Parathyroid adenoma (tissue), 2 donors: ENCODE results near the gene S1PR2.
A peak's percentile ranks its signal among the peaks of the same experiment; 100 is the strongest.
"Not testable (repeated sequence)": the region's sequence is repeated elsewhere in the genome, so short reads cannot be mapped to it uniquely, and the experiment has no call there.

Source experiments
- H2AFZ ChIP-seq: fragments of 300-600 bp; sonication (generic); one replicate; pipeline ENCODE4 v1.7.0; 2017; ENCODE audit warnings: antibody characterized with exemption, mild to moderate bottlenecking
- H3K27ac ChIP-seq: fragments of 300-600 bp; sonication (generic); one replicate; pipeline ENCODE4 v1.7.0; 2017
- H3K27me3 ChIP-seq: fragments of 300-600 bp; sonication (generic); one replicate; pipeline ENCODE4 v1.7.0; 2017; ENCODE audit warnings: low read length; ENCODE audit not compliant: control insufficient read depth, insufficient read depth
- H3K36me3 ChIP-seq: fragments of 300-600 bp; sonication (generic); one replicate; pipeline ENCODE4 v1.7.0; 2017; ENCODE audit warnings: low read length; ENCODE audit not compliant: control insufficient read depth, insufficient read depth
- H3K4me1 ChIP-seq: fragments of 300-600 bp; sonication (generic); one replicate; pipeline ENCODE4 v1.7.0; 2017; ENCODE audit warnings: control low read depth
- H3K4me2 ChIP-seq: fragments of 300-600 bp; sonication (generic); one replicate; pipeline ENCODE4 v1.7.0; 2017; ENCODE audit warnings: low read length
- H3K4me3 ChIP-seq: fragments of 300-600 bp; sonication (generic); one replicate; pipeline ENCODE4 v1.7.0; 2017; ENCODE audit warnings: low read depth, low read length
- H3K79me2 ChIP-seq: fragments of 300-600 bp; sonication (generic); one replicate; pipeline ENCODE4 v1.7.0; 2017; ENCODE audit warnings: control low read depth
- H3K9ac ChIP-seq: fragments of 300-600 bp; sonication (generic); one replicate; pipeline ENCODE4 v1.7.0; 2017; ENCODE audit warnings: mild to moderate bottlenecking
- H3K9me3 ChIP-seq: fragments of 300-600 bp; sonication (generic); one replicate; pipeline ENCODE4 v1.7.0; 2017; ENCODE audit warnings: low read length; ENCODE audit not compliant: control insufficient read depth
- CTCF ChIP-seq: fragments of 300-600 bp; sonication (generic); IDR thresholded peaks from one replicate; pipeline ENCODE4 v1.7.0; 2017; ENCODE audit warnings: antibody characterized with exemption, mild to moderate bottlenecking
- donor health status: primary hyperparathyroidism.

The S1PR2 gene

GRCh38 chr19:10205636-10206035 is 25.5 kb downstream of the S1PR2 start:
- Histone ChIP-seq H3K9me3 (no peaks in the 10 kb centered on the region), H3K4me3 (no peak overlapping the region), H3K27ac (no peak overlapping the region), H3K79me2 (no peaks in the 10 kb centered on the region), H3K9ac (no peak overlapping the region), H2AFZ (no peak overlapping the region), H3K27me3 (no peaks in the 10 kb centered on the region), H3K4me1 (no peaks in the 10 kb centered on the region), H3K36me3 (no peaks in the 10 kb centered on the region), H3K4me2 (no peak overlapping the region)
- TF ChIP-seq CTCF = no peak

GRCh38 chr19:10203686-10204085 is 27.4 kb downstream of the S1PR2 start:
- no peak for TF ChIP-seq CTCF
- Histone ChIP-seq H3K36me3 (no peaks in the 10 kb centered on the region), H3K9ac (no peak overlapping the region), H3K27me3 (no peaks in the 10 kb centered on the region), H3K4me1 (no peaks in the 10 kb centered on the region), H3K9me3 (no peaks in the 10 kb centered on the region), H3K4me3 (no peak overlapping the region), H3K79me2 (no peaks in the 10 kb centered on the region), H3K4me2 (no peak overlapping the region), H3K27ac (no peak overlapping the region), H2AFZ (no peak overlapping the region)

GRCh38 chr19:10201176-10201575 is 30.0 kb downstream of the S1PR2 start:
- Histone ChIP-seq H3K27me3 (no peaks in the 10 kb centered on the region), H3K9ac (no peak overlapping the region), H3K36me3 (no peaks in the 10 kb centered on the region), H3K4me2 (no peak overlapping the region), H3K4me3 (no peak overlapping the region), H3K79me2 (no peaks in the 10 kb centered on the region), H3K4me1 (no peaks in the 10 kb centered on the region), H3K27ac (no peak overlapping the region), H2AFZ (no peak overlapping the region), H3K9me3 (no peaks in the 10 kb centered on the region)
- no peak for TF ChIP-seq CTCF

GRCh38 chr19:10200101-10200500 is 31.0 kb downstream of the S1PR2 start:
- H3K79me2 ChIP-seq, H3K9ac ChIP-seq, H2AFZ ChIP-seq, H3K4me3 ChIP-seq, H3K4me2 ChIP-seq, H3K27me3 ChIP-seq, H3K9me3 ChIP-seq, H3K27ac ChIP-seq, H3K4me1 ChIP-seq, H3K36me3 ChIP-seq: not testable (repeated sequence)

GRCh38 chr19:10198889-10199644 is 32.1 kb downstream of the S1PR2 start:
- H3K27me3 ChIP-seq, H3K9me3 ChIP-seq, H3K79me2 ChIP-seq, H3K9ac ChIP-seq, H2AFZ ChIP-seq, H3K4me1 ChIP-seq, H3K27ac ChIP-seq, H3K4me2 ChIP-seq, H3K4me3 ChIP-seq, H3K36me3 ChIP-seq: not testable (repeated sequence)

- Histone ChIP-seq H3K4me3 (peak overlapping the region; percentile 93), H3K27ac (peak overlapping the region; percentile 70), H3K9ac (no peak overlapping the region), H3K4me1 (no peaks in the 10 kb centered on the region), H3K4me2 (peak overlapping the region; percentile 78), H3K36me3 (no peaks in the 10 kb centered on the region), H3K27me3 (no peaks in the 10 kb centered on the region), H3K79me2 (peaks cover 6% of the 10 kb centered on the region), H3K9me3 (no peaks in the 10 kb centered on the region), H2AFZ (peak overlapping the region; percentile 90)
- TF ChIP-seq CTCF = no peak
Observed at GRCh38 chr19:10195199-10195519, 36.0 kb downstream of the S1PR2 start.
